ENCODE results near the gene CDH16.
A peak's percentile ranks its signal among the peaks of the same experiment; 100 is the strongest.

- no peak for TF ChIP-seq CTCF (IDR thresholded peaks at IDR 0.05)
- peak in 1 of 2 donors; percentile 18 for TF ChIP-seq POLR2A (IDR thresholded peaks at IDR 0.05)
- TF ChIP-seq EP300 (IDR thresholded peaks at IDR 0.05): no peak
- no peak for TF ChIP-seq POLR2AphosphoS5 (IDR thresholded peaks at IDR 0.05)
These were observed 17.8 kb upstream of the CDH16 start for GRCh38 chr16:66936462-66936861.

Data from sigmoid colon (tissue), 4 donors.